GM13977 (cell line): ENCODE data around the gene MT1H.

ENCODE experiments used
- DNase-seq: peaks from one replicate; pipeline ENCODE4 v3.0.0; 2012; ENCODE audit warnings: low spot score
- in situ Hi-C: fragments of 300-500 bp; cut with MboI; formaldehyde crosslinking; loops from one replicate; pipeline ENCODE4 v1.12.0; 2022; ENCODE audit warnings: low sequenced_read_pairs, low pct_unique_long_range_greater_than_20kb, mixed read lengths, inconsistent platforms; ENCODE audit not compliant: unreplicated experiment
- TF ChIP-seq, protein P1 (sequence below): IDR thresholded peaks from 2 replicates; pipeline ENCODE4 v1.5.1; 2012; ENCODE audit warnings: mild to moderate bottlenecking, control low read depth; ENCODE audit not compliant: insufficient read depth; ENCODE audit errors: extremely low read depth, missing control alignments

The MT1H gene

DNA sequence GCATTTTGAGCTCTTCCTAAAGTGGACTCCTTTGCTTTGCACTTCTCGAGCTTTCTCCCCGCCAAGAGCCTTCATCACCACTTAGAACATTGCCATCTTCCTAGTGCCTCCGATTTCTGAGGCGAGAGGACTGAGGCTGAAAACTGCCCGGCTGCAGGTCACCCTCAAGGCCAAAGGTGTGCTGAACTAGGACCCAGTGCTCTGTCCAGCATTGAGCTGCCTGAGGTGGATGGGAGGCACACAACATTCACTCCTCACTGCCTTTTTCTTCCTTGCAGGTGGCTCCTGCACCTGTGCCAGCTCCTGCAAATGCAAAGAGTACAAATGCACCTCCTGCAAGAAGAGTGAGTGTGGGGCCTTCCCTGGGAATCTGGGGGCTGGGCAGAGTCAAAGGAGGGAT lies 25.8 kb upstream of the MT1H start:
- TF ChIP-seq, protein P1, sequence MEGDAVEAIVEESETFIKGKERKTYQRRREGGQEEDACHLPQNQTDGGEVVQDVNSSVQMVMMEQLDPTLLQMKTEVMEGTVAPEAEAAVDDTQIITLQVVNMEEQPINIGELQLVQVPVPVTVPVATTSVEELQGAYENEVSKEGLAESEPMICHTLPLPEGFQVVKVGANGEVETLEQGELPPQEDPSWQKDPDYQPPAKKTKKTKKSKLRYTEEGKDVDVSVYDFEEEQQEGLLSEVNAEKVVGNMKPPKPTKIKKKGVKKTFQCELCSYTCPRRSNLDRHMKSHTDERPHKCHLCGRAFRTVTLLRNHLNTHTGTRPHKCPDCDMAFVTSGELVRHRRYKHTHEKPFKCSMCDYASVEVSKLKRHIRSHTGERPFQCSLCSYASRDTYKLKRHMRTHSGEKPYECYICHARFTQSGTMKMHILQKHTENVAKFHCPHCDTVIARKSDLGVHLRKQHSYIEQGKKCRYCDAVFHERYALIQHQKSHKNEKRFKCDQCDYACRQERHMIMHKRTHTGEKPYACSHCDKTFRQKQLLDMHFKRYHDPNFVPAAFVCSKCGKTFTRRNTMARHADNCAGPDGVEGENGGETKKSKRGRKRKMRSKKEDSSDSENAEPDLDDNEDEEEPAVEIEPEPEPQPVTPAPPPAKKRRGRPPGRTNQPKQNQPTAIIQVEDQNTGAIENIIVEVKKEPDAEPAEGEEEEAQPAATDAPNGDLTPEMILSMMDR, result no peak
- in situ Hi-C loops, result no loop called here
- no peak for DNase-seq

DNA sequence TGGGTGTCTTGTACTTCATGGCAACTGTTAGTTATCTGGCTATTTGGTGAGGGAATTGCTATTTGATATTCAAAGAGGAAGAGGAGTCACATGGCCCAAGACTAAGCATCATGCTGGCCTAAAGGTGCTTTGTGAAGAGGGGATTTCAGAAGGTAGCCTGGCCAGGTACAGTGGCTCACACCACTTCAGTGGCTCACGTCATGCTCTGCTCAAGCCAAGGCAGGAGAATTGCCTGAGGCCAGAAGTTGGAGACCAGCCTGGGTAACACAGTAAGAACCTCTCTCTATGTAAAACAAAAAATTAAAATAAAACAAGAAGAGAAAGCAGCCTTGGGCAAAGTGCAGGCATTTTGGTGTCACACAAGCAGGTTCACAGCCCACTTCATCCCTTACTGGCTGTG lies 24.3 kb upstream of the MT1H start:
- no peak for DNase-seq
- in situ Hi-C loops, result no loop called here
- TF ChIP-seq, protein P1, result no peak

DNA sequence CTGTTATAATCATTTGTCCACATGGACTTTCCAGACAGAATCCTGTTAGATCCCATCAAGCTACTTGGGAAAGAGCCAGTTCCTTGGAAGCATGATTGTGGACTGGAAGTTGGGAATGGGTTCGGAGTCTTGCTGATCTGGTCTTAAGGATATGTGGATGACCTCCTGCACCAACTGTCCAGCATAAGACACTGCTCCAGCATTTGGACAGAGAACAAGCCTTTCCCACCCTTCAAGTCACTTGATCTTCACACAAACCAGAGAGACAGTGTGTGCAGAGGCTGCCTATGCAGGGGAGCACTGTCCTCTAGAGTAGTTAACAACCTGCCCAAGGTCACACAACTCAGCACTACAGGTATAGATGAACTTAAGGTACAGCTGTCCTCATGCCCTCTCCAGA lies 23.8 kb upstream of the MT1H start:
- no peak for DNase-seq
- in situ Hi-C loops, result no loop called here
- TF ChIP-seq, protein P1, result no peak

DNA sequence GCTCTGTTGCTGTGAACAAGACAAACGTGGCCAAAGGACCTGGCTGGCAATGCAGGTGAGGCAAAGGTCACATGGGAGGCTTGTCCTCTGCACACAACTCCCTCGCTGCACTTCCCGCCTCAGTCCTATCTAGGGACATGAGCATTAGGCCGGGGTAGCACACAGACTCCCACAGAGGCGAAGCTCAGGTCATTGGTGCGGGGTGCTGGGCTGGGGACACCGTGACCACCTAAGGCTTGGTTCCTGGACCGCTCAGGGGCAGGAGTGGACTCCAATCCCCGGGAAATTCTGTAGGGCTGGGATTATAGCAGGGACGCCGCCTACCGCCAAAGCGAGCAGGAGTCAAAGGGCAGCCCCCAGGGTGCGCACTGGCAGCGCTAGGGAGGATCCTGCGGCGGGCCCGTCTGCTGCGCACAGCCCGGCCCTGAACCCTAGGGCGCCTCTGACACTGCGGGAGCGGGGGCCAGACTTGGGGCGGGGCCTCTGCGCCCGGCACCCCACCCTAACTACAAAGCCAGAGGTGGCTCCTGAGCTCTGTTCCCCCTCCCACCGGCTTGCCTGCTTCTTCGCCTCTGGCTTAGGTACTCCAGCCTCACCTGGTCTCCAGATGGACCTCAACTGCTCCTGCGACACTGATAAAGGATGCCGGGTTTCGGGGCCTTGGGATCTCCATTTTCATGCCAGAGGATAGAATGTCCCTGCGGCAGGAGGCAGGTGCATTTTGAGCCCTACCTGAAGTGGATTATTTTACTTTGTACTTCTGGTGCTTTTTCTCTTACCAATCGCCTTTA lies 21.8 kb upstream of the MT1H start:
- DNase-seq, result no peak
- TF ChIP-seq, protein P1, result no peak
- in situ Hi-C loops, result no loop called here

DNA sequence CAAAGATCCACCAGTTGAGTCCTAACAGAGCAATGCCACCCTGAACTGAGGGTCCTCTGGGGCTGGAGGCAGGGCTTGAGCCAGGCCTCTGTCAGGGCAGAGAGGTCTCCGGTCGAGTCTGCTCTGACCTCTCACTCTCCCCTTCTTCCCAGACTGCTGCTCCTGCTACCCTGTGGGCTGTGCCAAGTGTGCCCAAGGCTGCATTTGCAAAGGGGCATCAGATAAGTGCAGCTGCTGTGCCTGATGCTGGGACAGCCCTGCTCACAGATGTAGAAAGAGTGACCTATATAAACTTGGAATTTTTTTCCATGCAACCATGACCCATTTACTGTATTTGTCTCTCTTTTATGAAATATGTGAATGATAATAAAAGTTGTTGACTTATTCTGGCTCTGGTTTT lies 20.3 kb upstream of the MT1H start:
- no peak for DNase-seq
- in situ Hi-C loops, result no loop called here
- TF ChIP-seq, protein P1, result no peak

DNA sequence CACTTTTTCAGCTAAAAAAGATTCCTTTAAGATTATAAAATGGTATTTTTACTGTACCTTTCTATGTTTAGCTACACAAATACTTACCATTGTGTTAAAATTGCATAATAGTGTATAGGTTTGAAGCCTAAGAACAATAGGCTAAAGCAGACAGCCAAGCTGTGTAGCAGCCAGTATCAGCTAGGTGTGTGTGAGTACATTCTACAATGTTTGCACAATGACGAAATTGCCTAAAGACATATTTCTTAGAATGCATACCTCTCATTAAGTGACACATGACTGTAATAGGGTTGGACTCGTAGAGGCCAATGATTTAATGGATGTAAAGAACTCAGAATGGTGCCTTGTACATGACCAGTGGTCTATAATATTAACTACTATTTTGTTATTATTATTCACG lies 19.8 kb upstream of the MT1H start:
- DNase-seq, result no peak
- in situ Hi-C loops, result no loop called here
- TF ChIP-seq, protein P1, result no peak
